A673 (cell line): ENCODE measurements around the gene CEACAM16. TPM values are rescaled to one million over a fixed set of nuclear protein-coding genes. Genes with fewer than 3 reads are reported as not detected.

Experiments
- BruUV-seq: library from RNA; stranded (reverse); fragments of 400-500 nt; replicated peaks from 2 replicates; lab custom pipeline; 2021; lab: Mats Ljungman, UMichigan
- CTCF ChIA-PET: fragments of 300-600 bp; sonication (Branson Sonifier 250); formaldehyde crosslinking; loops from one replicate; lab custom pipeline; 2022; ENCODE audit warnings: antibody characterized with exemption; lab: Charles Lee
- POLR2A ChIA-PET: fragments of 300-600 bp; sonication (Branson Sonifier 250); formaldehyde crosslinking; loops from one replicate; lab custom pipeline; 2022; ENCODE audit warnings: antibody characterized with exemption; ENCODE audit not compliant: low non-redundant PET; lab: Charles Lee
- DNase-seq: peaks from one replicate; pipeline ENCODE4 v3.0.0-alpha.2; 2015; ENCODE audit warnings: low spot score
- H3K27ac ChIP-seq: fragments of 200-600 bp; sonication (generic); 2 replicates; pipeline ENCODE4 v1.5.1; 2016; ENCODE audit warnings: mixed run types, low read depth, mild to moderate bottlenecking, mixed read lengths, antibody characterized with exemption, low read length; ENCODE audit not compliant: poor library complexity, severe bottlenecking
- H3K27me3 ChIP-seq: fragments of 200-600 bp; sonication (generic); replicated peaks from 2 replicates; pipeline ENCODE4 v1.6.1; 2017; ENCODE audit warnings: mixed run types, low read depth, mild to moderate bottlenecking, mixed read lengths, antibody characterized with exemption, low read length; ENCODE audit not compliant: insufficient read depth, poor library complexity
- H3K36me3 ChIP-seq: fragments of 200-600 bp; sonication (generic); 2 replicates; pipeline ENCODE4 v1.6.1; 2016; ENCODE audit warnings: mixed run types, mild to moderate bottlenecking, mixed read lengths, antibody characterized with exemption, low read length; ENCODE audit not compliant: insufficient read depth, poor library complexity, severe bottlenecking
- H3K4me1 ChIP-seq: fragments of 200-600 bp; sonication (generic); 2 replicates; pipeline ENCODE4 v1.6.1; 2017; ENCODE audit warnings: mixed run types, mild to moderate bottlenecking, mixed read lengths, antibody characterized with exemption, low read length; ENCODE audit not compliant: insufficient read depth, poor library complexity, severe bottlenecking
- H3K4me3 ChIP-seq: fragments of 200-600 bp; sonication (generic); 2 replicates; pipeline ENCODE4 v1.5.1; 2016; ENCODE audit warnings: low read depth, mixed run types, mild to moderate bottlenecking, mixed read lengths, low read length; ENCODE audit not compliant: poor library complexity, severe bottlenecking
- H3K9me3 ChIP-seq: fragments of 200-600 bp; sonication (generic); 2 replicates; pipeline ENCODE4 v1.6.1; 2016; ENCODE audit warnings: mixed run types, low read depth, mild to moderate bottlenecking, mixed read lengths, antibody characterized with exemption, low read length; ENCODE audit not compliant: poor library complexity, severe bottlenecking
- EZH2 ChIP-seq: fragments of 200-600 bp; sonication (generic); IDR thresholded peaks from 2 replicates; pipeline ENCODE4 v1.6.1; 2017; ENCODE audit warnings: borderline replicate concordance, low read depth, mild to moderate bottlenecking, mixed read lengths, antibody characterized with exemption, low read length; ENCODE audit not compliant: poor library complexity, severe bottlenecking
- intact Hi-C: fragments of 100-400 bp; cut with micrococcal nuclease; formaldehyde crosslinking; loops from one replicate; pipeline ENCODE4 v1.10.0; 2022; ENCODE audit not compliant: unreplicated experiment
- total RNA-seq: library from RNA; stranded (reverse); gene quantifications from 2 replicates; pipeline ENCODE4 v1.2.3, GENCODE V29; 2021
- TF ChIP-seq, protein P1 (sequence below): fragments of 300-800, 200-600 bp; sonication (generic); conservative IDR thresholded peaks from 2 replicates; pipeline ENCODE4 v1.5.1; 2017; ENCODE audit warnings: low read depth, mild to moderate bottlenecking, antibody characterized with exemption, low read length, moderate library complexity, mixed read lengths

Gene CEACAM16
- total RNA-seq, 1 experiment from 2014 or later: not detected

DNA sequence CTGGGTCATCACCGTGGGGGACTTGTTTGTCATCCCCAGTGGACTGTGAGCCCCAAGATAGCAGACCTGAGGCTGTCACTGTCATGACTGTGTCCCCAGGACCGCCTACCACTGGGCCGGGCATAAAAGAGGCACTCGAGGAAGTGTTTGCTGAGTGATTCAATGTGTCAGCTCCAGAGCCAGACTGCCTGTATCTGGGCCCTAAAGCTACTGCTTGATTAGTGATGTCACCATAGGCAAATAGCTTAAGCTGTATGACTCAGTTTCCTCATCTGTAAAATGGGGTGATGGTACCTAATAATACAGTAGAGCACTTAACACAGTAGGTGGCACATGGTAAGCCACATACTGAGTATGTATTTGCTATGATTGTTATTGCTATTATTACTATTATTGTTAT is 38.9 kb upstream of the CEACAM16 start:
- ChIA-PET CTCF (interaction anchor here (1.3 kb wide), 1 partner anchor 89 kb away, joined by 3 read pairs; no protein-coding TSS in a partner anchor), POLR2A (no interaction called here)
- no peak for TF ChIP-seq EZH2
- TF ChIP-seq, protein P1, sequence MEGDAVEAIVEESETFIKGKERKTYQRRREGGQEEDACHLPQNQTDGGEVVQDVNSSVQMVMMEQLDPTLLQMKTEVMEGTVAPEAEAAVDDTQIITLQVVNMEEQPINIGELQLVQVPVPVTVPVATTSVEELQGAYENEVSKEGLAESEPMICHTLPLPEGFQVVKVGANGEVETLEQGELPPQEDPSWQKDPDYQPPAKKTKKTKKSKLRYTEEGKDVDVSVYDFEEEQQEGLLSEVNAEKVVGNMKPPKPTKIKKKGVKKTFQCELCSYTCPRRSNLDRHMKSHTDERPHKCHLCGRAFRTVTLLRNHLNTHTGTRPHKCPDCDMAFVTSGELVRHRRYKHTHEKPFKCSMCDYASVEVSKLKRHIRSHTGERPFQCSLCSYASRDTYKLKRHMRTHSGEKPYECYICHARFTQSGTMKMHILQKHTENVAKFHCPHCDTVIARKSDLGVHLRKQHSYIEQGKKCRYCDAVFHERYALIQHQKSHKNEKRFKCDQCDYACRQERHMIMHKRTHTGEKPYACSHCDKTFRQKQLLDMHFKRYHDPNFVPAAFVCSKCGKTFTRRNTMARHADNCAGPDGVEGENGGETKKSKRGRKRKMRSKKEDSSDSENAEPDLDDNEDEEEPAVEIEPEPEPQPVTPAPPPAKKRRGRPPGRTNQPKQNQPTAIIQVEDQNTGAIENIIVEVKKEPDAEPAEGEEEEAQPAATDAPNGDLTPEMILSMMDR: no peak
- BruUV-seq: no TSS peak
- H3K9me3 ChIP-seq: no peaks in the 10 kb centered on the region
- H3K36me3 ChIP-seq: peaks cover 48% of the 10 kb centered on the region
- H3K4me3 ChIP-seq: no peak overlapping the region
- no peaks in the 10 kb centered on the region for H3K27me3 ChIP-seq
- no peak overlapping the region for H3K27ac ChIP-seq
- intact Hi-C loops: no loop called here
- no peak for DNase-seq
- H3K4me1 ChIP-seq: peaks cover 4% of the 10 kb centered on the region

- ChIA-PET POLR2A (no interaction called here), CTCF (interaction anchor here (1.3 kb wide), 1 partner anchor 91 kb away, joined by 3 read pairs; no protein-coding TSS in a partner anchor)
- Histone ChIP-seq H3K27me3 (no peaks in the 10 kb centered on the region), H3K4me1 (peaks cover 4% of the 10 kb centered on the region), H3K9me3 (no peaks in the 10 kb centered on the region), H3K36me3 (peaks cover 40% of the 10 kb centered on the region), H3K27ac (no peak overlapping the region), H3K4me3 (no peak overlapping the region)
- intact Hi-C loops: no loop called here
- TF ChIP-seq, protein P1: no peak
- TF ChIP-seq EZH2: no peak
- no TSS peak for BruUV-seq
- no peak for DNase-seq
These were observed 37.7 kb upstream of the CEACAM16 start for GRCh38 chr19:44661205-44661604.

GRCh38 chr19:44661904-44662303 is 37.0 kb upstream of the CEACAM16 start:
- ChIA-PET POLR2A (no interaction called here), CTCF (no interaction called here)
- intact Hi-C loops: no loop called here
- Histone ChIP-seq H3K4me1 (peaks cover 2% of the 10 kb centered on the region), H3K27me3 (no peaks in the 10 kb centered on the region), H3K27ac (no peak overlapping the region), H3K4me3 (no peak overlapping the region), H3K36me3 (peaks cover 37% of the 10 kb centered on the region), H3K9me3 (no peaks in the 10 kb centered on the region)
- no peak for DNase-seq
- BruUV-seq: no TSS peak
- TF ChIP-seq, protein P1: no peak
- no peak for TF ChIP-seq EZH2
